ENCODE data around the gene HSD17B2. TPM values are rescaled to one million over a fixed set of nuclear protein-coding genes. Genes with fewer than 3 reads are reported as not detected.

The HSD17B2 gene
- total and polyA plus RNA-seq, 2 of the 4 experiments (the other 2 are of a cell fraction): 0.12 to 0.18 TPM

DNA sequence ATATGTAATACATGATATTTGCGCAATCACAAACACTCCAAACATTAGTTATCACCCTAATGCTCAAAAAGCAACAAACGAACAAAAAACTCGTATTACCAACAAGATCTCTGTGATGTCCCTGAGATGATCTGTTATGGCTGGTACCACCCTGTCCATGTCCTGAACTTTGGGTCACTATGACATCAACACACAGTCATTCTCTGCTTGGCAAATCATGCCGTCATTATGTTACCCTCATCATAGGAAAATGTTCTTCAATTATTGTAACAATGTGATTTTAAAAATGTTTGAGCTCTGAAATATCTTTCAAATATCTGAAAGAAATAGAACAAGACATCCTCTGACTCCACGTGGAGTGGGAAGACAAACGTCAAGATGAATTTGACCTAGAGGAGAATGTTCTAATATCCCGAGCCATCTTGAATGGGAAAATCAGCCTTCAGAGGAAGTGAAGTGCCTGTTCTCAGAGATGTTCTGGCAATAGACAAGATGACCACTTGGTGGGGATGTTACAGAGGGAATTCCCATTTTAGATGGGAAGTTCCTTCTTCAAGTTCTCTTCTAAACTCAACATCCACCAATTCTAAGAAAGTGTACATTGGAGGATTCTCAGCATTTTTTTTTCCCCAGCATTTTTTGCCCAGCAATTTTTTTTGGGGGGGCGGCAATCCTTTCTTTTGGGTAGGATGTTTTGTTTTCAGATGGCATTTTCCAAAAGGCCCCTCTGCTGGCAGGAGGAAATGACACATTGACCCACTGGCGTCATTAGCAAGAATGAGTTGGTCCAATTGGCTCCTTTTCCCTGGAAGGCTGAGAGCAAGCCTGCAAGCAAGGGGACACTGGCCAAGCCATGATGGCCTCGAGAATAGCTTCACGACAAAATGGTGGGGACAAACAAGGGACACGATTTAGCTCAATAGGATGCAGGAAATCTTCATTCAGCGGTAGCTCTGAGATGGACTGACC lies 3.7 kb upstream of the HSD17B2 start (continued):
- TF ChIP-seq RCOR1 (IDR thresholded peaks at IDR 0.05; ENCODE audit: insufficient replicate concordance, low read length): no peak
- TF ChIP-seq, protein P1, sequence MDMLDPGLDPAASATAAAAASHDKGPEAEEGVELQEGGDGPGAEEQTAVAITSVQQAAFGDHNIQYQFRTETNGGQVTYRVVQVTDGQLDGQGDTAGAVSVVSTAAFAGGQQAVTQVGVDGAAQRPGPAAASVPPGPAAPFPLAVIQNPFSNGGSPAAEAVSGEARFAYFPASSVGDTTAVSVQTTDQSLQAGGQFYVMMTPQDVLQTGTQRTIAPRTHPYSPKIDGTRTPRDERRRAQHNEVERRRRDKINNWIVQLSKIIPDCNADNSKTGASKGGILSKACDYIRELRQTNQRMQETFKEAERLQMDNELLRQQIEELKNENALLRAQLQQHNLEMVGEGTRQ (IDR thresholded peaks at IDR 0.05; ENCODE audit: low read depth, low read length): no peak

DNA sequence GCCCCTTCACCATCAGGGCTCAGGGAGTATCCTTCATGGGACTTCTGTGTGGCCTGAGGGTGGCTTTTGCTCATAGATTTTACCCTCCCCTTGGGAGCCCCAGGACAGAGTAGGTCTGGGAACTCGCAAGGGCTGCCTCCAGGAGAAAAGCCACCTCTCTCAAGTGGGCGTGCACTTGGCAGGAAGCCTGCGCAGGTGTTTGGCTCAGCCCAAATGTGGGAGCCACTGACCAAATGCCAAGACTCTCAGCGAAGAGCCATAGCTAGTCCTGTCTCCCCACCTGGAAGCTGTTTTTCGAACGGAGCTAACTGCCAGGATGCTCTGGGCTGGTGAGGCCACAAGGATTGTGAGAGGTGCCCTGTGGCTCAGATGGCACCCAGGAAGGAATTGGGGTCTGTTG lies 2.0 kb upstream of the HSD17B2 start:
- H4K8ac ChIP-seq (ENCODE audit: low read depth in 2 of 2, low read length in 2 of 2): peak overlapping the region; percentile 49 to 56; a peak in 3 of 4 replicates
- H3K36me3 ChIP-seq (ENCODE audit: control insufficient read depth, insufficient read depth, low read length): no peaks in the 10 kb centered on the region
- no peaks in the 10 kb centered on the region for H3K79me1 ChIP-seq (ENCODE audit: low read depth in 1 of 2, low read length in 2 of 2)
- no peaks in the 10 kb centered on the region for H4K20me1 ChIP-seq (ENCODE audit: insufficient read depth, low read length)
- no peak overlapping the region for H2BK5ac ChIP-seq (ENCODE audit: low read depth, low read length, poor library complexity, severe bottlenecking)
- no peak for TF ChIP-seq CEBPB (IDR thresholded peaks at IDR 0.05; ENCODE audit: low read depth, low read length)
- TF ChIP-seq, protein P2, sequence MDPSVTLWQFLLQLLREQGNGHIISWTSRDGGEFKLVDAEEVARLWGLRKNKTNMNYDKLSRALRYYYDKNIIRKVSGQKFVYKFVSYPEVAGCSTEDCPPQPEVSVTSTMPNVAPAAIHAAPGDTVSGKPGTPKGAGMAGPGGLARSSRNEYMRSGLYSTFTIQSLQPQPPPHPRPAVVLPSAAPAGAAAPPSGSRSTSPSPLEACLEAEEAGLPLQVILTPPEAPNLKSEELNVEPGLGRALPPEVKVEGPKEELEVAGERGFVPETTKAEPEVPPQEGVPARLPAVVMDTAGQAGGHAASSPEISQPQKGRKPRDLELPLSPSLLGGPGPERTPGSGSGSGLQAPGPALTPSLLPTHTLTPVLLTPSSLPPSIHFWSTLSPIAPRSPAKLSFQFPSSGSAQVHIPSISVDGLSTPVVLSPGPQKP (IDR thresholded peaks at IDR 0.05; ENCODE audit: borderline replicate concordance, low read depth, low read length): no peak
- no peak for TF ChIP-seq MXI1 (IDR thresholded peaks at IDR 0.05; ENCODE audit: borderline replicate concordance, low read depth, low read length)
- TF ChIP-seq MAFK (IDR thresholded peaks at IDR 0.05; ENCODE audit: low read depth, low read length): no peak
- TF ChIP-seq RFX5 (IDR thresholded peaks at IDR 0.05; ENCODE audit: low read depth, low read length): no peak
- no peak for TF ChIP-seq CHD1 (IDR thresholded peaks at IDR 0.05; ENCODE audit: low read depth, low read length)
- TF ChIP-seq BHLHE40 (IDR thresholded peaks at IDR 0.05; ENCODE audit: low read depth, low read length): no peak
- H2AK9ac ChIP-seq (replicated peaks; ENCODE audit: low read depth, low read length, poor library complexity): no peak overlapping the region
- peak overlapping the region; percentile 91; the same call in 1 of the 2 replicates for H4K5ac ChIP-seq (ENCODE audit: low read depth, low read length)
- no peak overlapping the region for H3K4me2 ChIP-seq (ENCODE audit: low read depth, low read length)
- no TSS peak for BruUV-seq (replicated peaks)
- H3K27me3 ChIP-seq (ENCODE audit: control insufficient read depth, insufficient read depth, low read length): no peaks in the 10 kb centered on the region
- peak overlapping the region; percentile 74 for H2BK120ac ChIP-seq (ENCODE audit: low read depth, low read length)
- H3K4ac ChIP-seq (ENCODE audit: low read depth, low read length): peak overlapping the region; percentile 69; the same call in 1 of the 2 replicates
- intact Hi-C loops (cut with micrococcal nuclease): no loop called here
- peak overlapping the region; percentile 82 for H2AK5ac ChIP-seq (ENCODE audit: low read depth, low read length)
- no peak overlapping the region for H3K27ac ChIP-seq (ENCODE audit: insufficient read depth, low read length)
- ATAC-seq (ENCODE audit: low read depth): no peak
- no peaks in the 10 kb centered on the region for H3K9me3 ChIP-seq (ENCODE audit: control insufficient read depth, insufficient read depth, low read length)
- peak overlapping the region; percentile 86; the same call in 1 of the 2 replicates for H3K18ac ChIP-seq (ENCODE audit: low read depth, low read length)
- no peak overlapping the region for H3K4me3 ChIP-seq (ENCODE audit: insufficient read depth, low read depth, low read length)
- no peak overlapping the region for H3K9ac ChIP-seq (ENCODE audit: low read depth, low read length)
- ChIA-PET CTCF (interaction anchor here (1.3 to 1.5 kb wide), 3 partner anchors 195 to 197 kb away, joined by 3 to 9 read pairs (median 4); no protein-coding TSS in a partner anchor), POLR2A (ENCODE audit: unreplicated experiment) (no interaction called here)
- dilution Hi-C loops (cut with HindIII; ENCODE audit: low sequenced_read_pairs, unreplicated experiment): no loop called here
- in situ Hi-C loops (cut with MboI; ENCODE audit: low sequenced_read_pairs): loop anchor here (5.0 kb wide), 1 partner anchor 194 kb away; no protein-coding TSS in a partner anchor
- H2BK20ac ChIP-seq (ENCODE audit: low read depth, low read length): no peak overlapping the region
- H3K23ac ChIP-seq (ENCODE audit: low read depth, low read length): no peak overlapping the region
- no CpG with 5 or more reads among the region's 6 CpGs for WGBS, 2 experiments (ENCODE audit: extremely low coverage in 2 of 2, insufficient read length in 1 of 2)
- 0 out of 2 replicates have a peak, but pooled peaks cover 3% of the 10 kb centered on the region for H3K9me1 ChIP-seq (ENCODE audit: insufficient read depth, low read length)
- H2AFZ ChIP-seq (replicated peaks; ENCODE audit: low read length, poor library complexity): no peak overlapping the region
- H3K4me1 ChIP-seq (ENCODE audit: control insufficient read depth, insufficient read depth, low read length): peaks cover 10% of the 10 kb centered on the region
- no peak overlapping the region for H3K14ac ChIP-seq (replicated peaks; ENCODE audit: low read depth, low read length)
- no peak overlapping the region for H3K56ac ChIP-seq (ENCODE audit: extremely low read depth, insufficient read depth, low read length)
- H4K91ac ChIP-seq (ENCODE audit: insufficient read depth, low read depth, low read length): peak overlapping the region; percentile 77; the same call in 1 of the 2 replicates
- no peak for DNase-seq
- peak overlapping the region; percentile 46; the same call in 2 of the 3 replicates for H2BK15ac ChIP-seq (ENCODE audit: low read depth, low read length)

Data from IMR-90 (cell line).